SK-N-MC (cell line): ENCODE data around the gene HUS1B.

Experiments
- DNase-seq: peaks from one replicate; pipeline ENCODE4 v3.0.0-alpha.2; 2011; ENCODE audit warnings: low read depth, low spot score
- H3K27ac ChIP-seq: fragments of 200-600 bp; sonication (generic); 2 replicates; pipeline ENCODE4 v1.5.1; 2016; ENCODE audit warnings: mixed run types
- H3K36me3 ChIP-seq: fragments of 200-600 bp; sonication (generic); 2 replicates; pipeline ENCODE4 v1.6.1; 2017; ENCODE audit warnings: antibody characterized with exemption, low read length, mixed read lengths; ENCODE audit not compliant: insufficient read depth
- H3K4me3 ChIP-seq: fragments of 200-600 bp; sonication (generic); 2 replicates; pipeline ENCODE4 v1.5.1; 2016
- H3K9ac ChIP-seq: fragments of 200-600 bp; sonication (generic); 2 replicates; pipeline ENCODE4 v1.8.0; 2017; ENCODE audit warnings: mixed run types, mixed read lengths; ENCODE audit not compliant: insufficient read length
- H3K9me3 ChIP-seq: fragments of 200-600 bp; sonication (generic); 2 replicates; pipeline ENCODE4 v1.6.1; 2017; ENCODE audit warnings: low read depth, mild to moderate bottlenecking, antibody characterized with exemption, low read length, moderate library complexity, mixed read lengths
- EZH2 ChIP-seq: fragments of 200-600 bp; sonication (generic); IDR thresholded peaks from one replicate; pipeline ENCODE4 v1.6.1; 2017; ENCODE audit warnings: antibody characterized with exemption
- FOXP2 ChIP-seq: optimal IDR thresholded peaks from 2 replicates; pipeline ENCODE3; 2011; ENCODE audit warnings: mild to moderate bottlenecking, moderate library complexity; ENCODE audit not compliant: insufficient read depth; ENCODE audit errors: extremely low read length, control extremely low read depth
- POLR2AphosphoS5 ChIP-seq: IDR thresholded peaks from 2 replicates; pipeline ENCODE4 v1.6.1; 2012; ENCODE audit warnings: mild to moderate bottlenecking, low read depth, low read length, borderline replicate concordance

Gene HUS1B

DNA sequence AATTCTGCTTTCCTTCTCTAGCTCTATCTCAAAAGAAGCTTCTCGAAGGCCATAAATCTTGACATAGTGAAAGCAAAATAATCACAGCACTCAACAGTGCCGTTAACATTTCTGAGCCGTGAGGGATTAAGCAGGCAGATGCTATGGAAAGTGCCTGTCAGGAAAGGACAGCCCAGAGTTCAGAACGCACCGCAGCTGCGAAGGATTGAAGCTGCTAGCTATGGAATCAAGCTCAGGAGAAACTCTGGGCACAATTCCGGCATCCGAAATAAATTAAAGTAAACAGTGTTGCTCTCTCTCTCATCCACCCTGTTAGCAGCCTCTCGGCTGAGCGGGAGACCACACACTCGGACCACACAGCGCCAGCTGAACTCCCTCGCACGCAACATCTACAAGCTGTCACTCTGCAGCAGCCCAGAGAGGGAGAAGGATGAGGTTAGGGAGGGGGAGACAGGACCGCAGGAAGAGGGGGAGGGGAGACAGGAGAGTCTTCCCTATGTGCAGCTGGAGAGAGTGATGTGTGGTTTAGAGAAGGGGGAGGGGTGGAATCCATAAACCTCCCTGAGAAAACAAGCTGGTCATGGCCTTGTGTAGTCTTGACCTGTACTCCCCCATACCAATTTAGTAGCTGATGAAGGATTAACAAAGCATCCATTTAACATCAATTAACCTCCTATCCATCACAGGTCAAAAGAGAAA is 27.0 kb upstream of the HUS1B start:
- no peak overlapping the region for H3K9ac ChIP-seq
- no peak for DNase-seq

GRCh38 chr6:680666-681340 is 23.9 kb upstream of the HUS1B start:
- no peaks in the 10 kb centered on the region for H3K36me3 ChIP-seq
- TF ChIP-seq POLR2AphosphoS5 (no peak), EZH2 (no peak), FOXP2 (no peak)
- H3K27ac ChIP-seq, result no peak overlapping the region
- no peak for DNase-seq
- no peak overlapping the region for H3K9ac ChIP-seq
- no peaks in the 10 kb centered on the region for H3K9me3 ChIP-seq
- H3K4me3 ChIP-seq, result no peak overlapping the region

More for the DNA sequence above, 27.0 kb upstream of the HUS1B start:
- Histone ChIP-seq H3K9me3 (no peaks in the 10 kb centered on the region), H3K4me3 (no peak overlapping the region), H3K27ac (no peak overlapping the region), H3K36me3 (no peaks in the 10 kb centered on the region)
- TF ChIP-seq POLR2AphosphoS5 (no peak), FOXP2 (no peak), EZH2 (no peak)

GRCh38 chr6:680251-680650 is 23.4 kb upstream of the HUS1B start:
- TF ChIP-seq POLR2AphosphoS5, result no peak
- TF ChIP-seq EZH2, result no peak
- no peak for TF ChIP-seq FOXP2
- Histone ChIP-seq H3K36me3 (no peaks in the 10 kb centered on the region), H3K4me3 (no peak overlapping the region), H3K9ac (no peak overlapping the region), H3K27ac (no peak overlapping the region), H3K9me3 (no peaks in the 10 kb centered on the region)
- DNase-seq, result no peak

- Histone ChIP-seq H3K36me3 (no peaks in the 10 kb centered on the region), H3K9me3 (no peaks in the 10 kb centered on the region), H3K4me3 (no peak overlapping the region), H3K27ac (no peak overlapping the region), H3K9ac (no peak overlapping the region)
- DNase-seq, result no peak
- TF ChIP-seq FOXP2 (no peak), EZH2 (no peak), POLR2AphosphoS5 (no peak)
Measured at GRCh38 chr6:679282-679681, 22.4 kb upstream of the HUS1B start.

GRCh38 chr6:678520-678919 is 21.6 kb upstream of the HUS1B start:
- no peak overlapping the region for H3K9ac ChIP-seq
- no peak overlapping the region for H3K27ac ChIP-seq
- H3K4me3 ChIP-seq, result no peak overlapping the region
- no peaks in the 10 kb centered on the region for H3K9me3 ChIP-seq
- DNase-seq, result no peak
- H3K36me3 ChIP-seq, result no peaks in the 10 kb centered on the region
- TF ChIP-seq EZH2, result no peak
- no peak for TF ChIP-seq POLR2AphosphoS5
- TF ChIP-seq FOXP2, result no peak

GRCh38 chr6:677919-678318 is 21.0 kb upstream of the HUS1B start:
- H3K9ac ChIP-seq, result no peak overlapping the region
- TF ChIP-seq FOXP2 (no peak), POLR2AphosphoS5 (no peak), EZH2 (no peak)
- no peak overlapping the region for H3K4me3 ChIP-seq
- no peak for DNase-seq
- H3K9me3 ChIP-seq, result no peaks in the 10 kb centered on the region
- H3K27ac ChIP-seq, result no peak overlapping the region
- no peaks in the 10 kb centered on the region for H3K36me3 ChIP-seq

- no peak overlapping the region for H3K9ac ChIP-seq
Measured at GRCh38 chr6:674956-675355, 18.1 kb upstream of the HUS1B start.

GRCh38 chr6:674406-674805 is 17.5 kb upstream of the HUS1B start:
- H3K36me3 ChIP-seq, result no peaks in the 10 kb centered on the region
- DNase-seq, result no peak
- H3K9me3 ChIP-seq, result no peaks in the 10 kb centered on the region
- TF ChIP-seq EZH2, result no peak
- no peak for TF ChIP-seq POLR2AphosphoS5
- TF ChIP-seq FOXP2, result no peak
- H3K9ac ChIP-seq, result no peak overlapping the region
- no peak overlapping the region for H3K4me3 ChIP-seq
- H3K27ac ChIP-seq, result no peak overlapping the region

More at GRCh38 chr6:674956-675355, 18.1 kb upstream of the HUS1B start:
- no peak overlapping the region for H3K27ac ChIP-seq
- TF ChIP-seq POLR2AphosphoS5, result no peak
- DNase-seq, result no peak
- no peaks in the 10 kb centered on the region for H3K9me3 ChIP-seq
- no peaks in the 10 kb centered on the region for H3K36me3 ChIP-seq
- H3K4me3 ChIP-seq, result no peak overlapping the region

DNA sequence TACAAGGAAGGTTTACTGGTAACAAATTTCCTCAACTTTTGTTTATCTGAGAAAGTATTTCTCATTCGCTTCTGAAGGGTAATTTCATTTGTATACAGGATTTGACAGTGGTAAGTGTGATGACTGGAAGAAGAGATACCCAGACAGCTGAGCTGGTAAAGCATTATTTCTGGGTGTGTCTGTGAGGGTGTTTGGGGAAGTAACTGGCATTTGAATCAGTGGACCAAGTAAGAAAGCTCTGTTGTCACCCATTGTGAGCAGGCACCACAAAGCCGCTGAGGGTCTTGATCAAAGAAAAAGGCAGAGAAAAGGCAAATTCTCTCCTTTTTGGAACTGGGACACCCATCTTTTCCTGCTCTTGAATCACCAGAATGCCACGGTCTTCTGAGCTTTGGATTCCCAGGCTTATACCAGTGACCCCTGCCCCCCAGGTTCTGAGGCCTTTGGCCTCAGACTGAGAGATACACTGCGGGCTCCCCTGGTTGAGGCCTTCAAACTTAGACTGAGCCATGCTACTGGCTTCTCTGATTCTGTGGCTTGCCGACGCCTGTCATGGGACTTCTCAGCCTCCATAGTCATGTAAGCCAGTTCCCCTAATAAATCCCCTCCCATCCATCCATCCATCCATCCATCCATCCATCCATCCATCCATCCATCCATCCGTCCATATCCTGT is 10.5 kb upstream of the HUS1B start:
- no peak for DNase-seq
- Histone ChIP-seq H3K9me3 (no peaks in the 10 kb centered on the region), H3K9ac (no peak overlapping the region), H3K4me3 (no peak overlapping the region), H3K27ac (no peak overlapping the region), H3K36me3 (no peaks in the 10 kb centered on the region)
- no peak for TF ChIP-seq POLR2AphosphoS5
- no peak for TF ChIP-seq FOXP2
- no peak for TF ChIP-seq EZH2
